ENCODE data around the gene KLF7.

GRCh38 chr2:207101984-207102383 is 63.8 kb downstream of the KLF7 start:
- TF ChIP-seq BACH2 (CRISPR knock-in tag; IDR thresholded peaks at IDR 0.05; ENCODE audit: borderline replicate concordance) (no peak), PATZ1 (CRISPR knock-in tag; IDR thresholded peaks at IDR 0.05; ENCODE audit: borderline replicate concordance) (no peak), OSR1 (CRISPR knock-in tag; IDR thresholded peaks at IDR 0.05) (no peak), ZFP3 (CRISPR knock-in tag; IDR thresholded peaks at IDR 0.05) (no peak), ZFP30 (CRISPR knock-in tag; IDR thresholded peaks at IDR 0.05) (no peak), POU6F1 (CRISPR knock-in tag; IDR thresholded peaks at IDR 0.05; ENCODE audit: borderline replicate concordance, low read depth) (no peak), ESRRG (CRISPR knock-in tag; IDR thresholded peaks at IDR 0.05) (no peak), ZNF8 (CRISPR knock-in tag; IDR thresholded peaks at IDR 0.05) (no peak), SNAI2 (CRISPR knock-in tag; IDR thresholded peaks at IDR 0.05) (no peak), CREB5 (CRISPR knock-in tag; IDR thresholded peaks at IDR 0.05; ENCODE audit: low read depth) (no peak), ISL1 (CRISPR knock-in tag; IDR thresholded peaks at IDR 0.05) (no peak), CSRNP3 (CRISPR knock-in tag; IDR thresholded peaks at IDR 0.05) (no peak), RARB (CRISPR knock-in tag; IDR thresholded peaks at IDR 0.05) (no peak), ZNF70 (CRISPR knock-in tag; IDR thresholded peaks at IDR 0.05) (no peak)
